HG02840 (cell line): ENCODE results near the gene PRDM11.
"Not testable (repeated sequence)": the region's sequence is repeated elsewhere in the genome, so short reads cannot be mapped to it uniquely, and the experiment has no call there.

Experiments used
- ATAC-seq: cut with Tn5 transposase; IDR thresholded peaks from one replicate; pipeline ENCODE4 v1.9.1; 2021; ENCODE audit warnings: mild to moderate bottlenecking, moderate library complexity, moderate number of reproducible peaks; ENCODE audit not compliant: unreplicated experiment, low FRiP score

The PRDM11 gene

DNA sequence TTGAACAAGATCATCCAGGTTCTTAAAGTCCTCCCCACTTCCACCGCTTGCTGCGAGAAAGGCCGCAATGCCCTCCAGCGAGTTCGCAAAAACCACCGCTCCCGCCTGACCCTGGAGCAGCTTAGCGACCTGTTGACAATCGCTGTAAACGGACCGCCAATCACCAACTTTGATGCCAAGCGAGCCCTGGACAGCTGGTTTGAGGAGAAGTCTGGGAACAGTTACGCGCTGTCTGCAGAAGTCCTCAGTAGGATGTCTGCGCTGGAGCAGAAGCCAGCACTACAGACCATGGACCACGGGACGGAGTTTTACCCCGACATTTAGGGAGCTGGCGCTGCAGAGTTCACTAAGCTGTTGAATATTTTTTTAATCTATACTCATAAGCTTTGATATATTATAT lies 81.4 kb downstream of the PRDM11 start:
- no peak for ATAC-seq

DNA sequence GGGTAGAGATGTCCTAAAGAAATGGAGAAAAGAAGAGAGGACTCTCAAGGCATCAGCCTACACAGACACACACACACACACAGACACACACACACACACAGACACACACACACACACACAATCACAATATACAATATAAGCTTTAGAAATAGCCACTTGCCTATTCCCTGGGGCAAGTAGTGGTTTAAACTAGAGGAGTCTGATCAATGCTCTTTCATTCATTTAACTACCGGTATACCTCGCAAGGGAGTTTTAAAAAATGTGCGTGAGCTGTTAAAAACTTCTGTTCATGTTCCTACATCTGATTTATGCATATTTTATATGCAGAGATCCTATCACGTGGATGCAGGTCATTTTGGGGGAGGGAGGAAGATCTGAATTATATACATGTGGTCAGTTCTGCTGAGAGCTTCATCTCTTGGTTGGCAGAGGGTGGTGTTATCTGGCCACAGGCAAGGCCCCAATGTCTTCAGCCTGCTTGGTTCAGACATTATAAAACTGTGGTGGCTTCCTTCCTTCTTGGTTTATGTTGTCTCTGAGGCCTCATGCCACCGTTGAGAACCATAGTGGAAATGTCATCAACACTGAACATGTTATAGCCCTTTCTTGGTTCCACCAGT lies 83.1 kb downstream of the PRDM11 start:
- ATAC-seq, result no peak

DNA sequence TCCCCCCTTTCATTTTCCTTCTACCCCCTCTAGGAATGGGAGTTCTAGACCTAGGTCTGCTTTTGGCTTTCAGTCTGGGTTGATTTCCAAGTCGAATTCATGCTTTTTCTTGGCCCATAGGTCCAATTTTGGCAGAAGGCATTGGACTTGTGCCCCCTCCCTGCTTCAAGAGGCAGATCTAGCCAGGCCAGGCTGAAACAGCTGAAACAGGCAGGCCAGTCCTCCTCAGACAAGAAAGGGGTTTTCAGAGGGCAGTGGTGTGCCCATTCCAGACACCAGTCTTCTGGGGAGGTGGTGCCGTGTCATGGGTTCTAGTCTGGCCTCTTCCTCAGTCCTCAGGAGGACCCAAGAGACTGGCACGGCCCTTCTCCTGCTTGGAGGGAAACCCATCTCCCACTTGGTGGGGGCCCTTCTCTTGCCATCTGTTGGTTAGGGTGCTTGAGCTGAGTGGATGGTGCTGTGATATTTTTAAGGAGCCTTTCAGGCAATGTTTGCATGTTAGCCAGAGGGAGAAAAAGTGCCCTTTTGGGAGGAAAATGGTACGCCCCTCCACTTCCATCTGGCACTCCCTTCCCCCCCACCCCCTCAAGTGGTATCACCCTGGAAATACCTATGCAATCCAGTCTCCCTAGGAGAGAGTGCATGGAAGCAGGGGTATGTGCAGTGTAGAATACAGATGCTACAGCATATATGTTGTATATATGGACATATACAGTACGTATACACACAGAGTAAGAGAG lies 86.1 kb downstream of the PRDM11 start:
- ATAC-seq, result no peak

DNA sequence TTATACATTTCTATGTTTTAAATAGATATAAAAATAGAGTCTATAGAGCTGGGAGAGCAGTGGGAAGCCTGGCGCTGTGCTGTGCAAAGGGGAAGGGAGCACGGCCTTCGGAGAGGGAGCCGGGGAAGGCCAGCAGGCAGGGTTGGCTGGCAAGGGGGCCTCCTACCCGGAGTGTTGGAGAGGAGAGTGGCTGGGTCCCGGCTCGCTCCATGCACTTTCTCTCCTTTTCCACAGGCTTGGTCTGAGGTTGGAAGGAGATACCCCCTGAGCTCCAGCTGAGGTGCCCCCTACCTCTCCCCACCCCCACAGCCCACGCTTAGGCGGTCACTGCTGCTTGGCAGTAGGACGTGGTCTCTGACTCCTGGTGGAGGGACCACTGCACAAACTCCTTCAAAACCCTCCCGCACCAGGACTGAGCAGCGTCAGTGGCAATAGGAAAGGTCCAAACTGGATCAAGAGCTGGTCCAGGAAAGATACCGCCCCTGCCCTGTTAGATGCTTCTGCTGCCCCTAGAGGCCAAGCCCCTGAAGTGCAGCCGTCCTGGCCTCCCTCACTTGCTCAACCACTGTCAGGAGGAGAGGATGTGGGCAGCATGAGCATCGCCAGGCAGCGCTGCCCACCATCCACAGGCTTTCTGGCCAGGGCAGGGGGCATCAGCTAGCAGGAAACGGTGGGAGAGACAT lies 86.8 kb downstream of the PRDM11 start:
- no peak for ATAC-seq

DNA sequence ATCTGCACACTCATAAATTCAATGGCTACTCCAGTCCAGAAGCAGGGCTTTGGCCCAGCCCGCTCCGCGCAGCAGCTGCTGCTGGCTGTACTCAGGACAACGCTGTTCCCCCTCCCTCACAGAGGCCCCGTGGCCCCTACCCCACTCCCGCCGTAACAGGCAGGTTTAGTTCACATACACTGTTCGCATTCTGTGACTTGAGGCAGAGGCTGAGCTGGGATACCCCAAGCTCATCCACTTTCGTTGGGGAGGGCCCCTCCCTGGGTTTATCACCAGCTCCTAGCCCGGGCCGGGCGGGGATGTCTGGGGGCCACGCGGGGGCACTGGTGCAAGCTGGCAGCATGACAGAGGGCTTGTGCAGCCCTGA lies 87.3 kb downstream of the PRDM11 start:
- no peak for ATAC-seq

DNA sequence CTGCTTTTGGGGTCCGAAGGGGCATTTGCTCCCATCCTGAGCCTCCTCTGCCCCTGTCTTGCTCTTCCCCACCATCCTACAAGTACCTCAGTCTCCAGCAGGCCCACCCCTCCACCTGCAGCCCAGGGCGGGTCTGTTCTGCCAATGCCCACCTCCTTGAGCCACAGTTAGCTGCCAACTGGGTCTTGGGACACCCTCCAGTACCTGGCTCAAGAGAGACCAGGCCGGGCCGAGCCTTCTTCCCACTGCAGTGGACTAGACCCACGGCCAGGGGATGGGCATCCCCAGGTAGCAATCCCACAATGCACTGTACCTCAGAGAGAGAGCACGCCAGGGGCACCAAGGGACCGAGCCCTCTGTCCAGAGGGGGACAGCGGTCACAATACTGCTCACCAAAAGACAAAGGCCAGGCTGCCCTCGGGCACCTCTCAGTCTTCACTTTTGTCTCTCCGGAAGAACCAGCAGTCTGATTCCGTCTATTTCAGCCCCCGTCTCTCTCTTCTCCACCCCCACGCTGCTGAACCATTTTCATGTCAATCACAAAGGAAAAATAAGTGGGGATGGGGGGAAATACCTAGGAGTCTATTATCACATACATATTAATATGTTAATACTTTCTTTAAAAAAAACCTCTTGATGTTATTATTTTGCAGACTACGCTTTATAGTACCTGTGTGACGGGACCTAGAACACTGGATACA lies 88.0 kb downstream of the PRDM11 start:
- ATAC-seq, result no peak

DNA sequence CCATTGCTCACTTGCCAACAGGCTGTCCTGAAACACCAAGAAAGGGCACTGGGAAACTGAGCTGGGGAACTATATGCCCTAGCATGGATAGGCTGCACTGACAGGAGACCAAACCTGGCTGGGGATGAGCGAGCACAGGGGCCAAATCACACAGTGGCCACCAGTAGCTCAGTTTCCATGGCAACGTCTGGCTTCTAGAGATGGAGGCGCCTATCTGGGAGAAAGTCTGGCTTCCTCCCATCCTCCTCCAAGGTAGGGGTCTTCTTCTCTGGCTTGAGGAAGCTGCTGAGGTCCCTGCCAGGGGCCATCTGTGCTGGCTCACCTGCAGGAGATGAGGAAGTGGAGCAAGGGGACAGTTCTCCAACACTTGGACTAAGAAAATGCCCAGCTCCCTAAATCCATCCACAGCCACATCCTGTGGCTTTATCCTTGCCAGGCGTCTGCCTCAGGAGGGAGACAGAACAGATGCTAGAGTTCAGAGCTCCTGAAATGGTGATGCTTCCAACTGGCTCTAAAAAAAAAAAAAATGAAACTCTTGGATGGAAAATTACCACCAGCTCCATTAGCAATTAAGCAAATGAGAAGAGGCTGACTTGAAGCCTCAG lies 91.4 kb downstream of the PRDM11 start:
- no peak for ATAC-seq

DNA sequence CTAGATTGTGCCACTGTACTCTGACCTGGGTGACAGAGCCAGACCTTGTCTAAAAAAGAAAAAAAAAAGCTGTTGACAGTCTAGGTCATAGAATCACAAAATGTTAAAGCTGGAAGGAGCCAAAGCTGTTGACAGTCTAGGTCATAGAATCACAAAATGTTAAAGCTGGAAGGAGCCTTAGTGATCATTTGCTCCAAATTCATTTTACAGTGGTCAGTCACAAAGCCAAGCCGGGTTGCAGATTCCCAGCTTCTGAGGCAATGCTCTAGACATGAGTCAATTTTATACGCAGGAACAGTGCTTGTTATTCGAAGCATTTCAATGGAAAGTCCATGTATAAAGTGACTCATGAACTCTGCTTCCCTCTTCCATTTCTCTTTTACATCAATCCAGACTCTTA lies 92.3 kb downstream of the PRDM11 start:
- ATAC-seq, result no peak

DNA sequence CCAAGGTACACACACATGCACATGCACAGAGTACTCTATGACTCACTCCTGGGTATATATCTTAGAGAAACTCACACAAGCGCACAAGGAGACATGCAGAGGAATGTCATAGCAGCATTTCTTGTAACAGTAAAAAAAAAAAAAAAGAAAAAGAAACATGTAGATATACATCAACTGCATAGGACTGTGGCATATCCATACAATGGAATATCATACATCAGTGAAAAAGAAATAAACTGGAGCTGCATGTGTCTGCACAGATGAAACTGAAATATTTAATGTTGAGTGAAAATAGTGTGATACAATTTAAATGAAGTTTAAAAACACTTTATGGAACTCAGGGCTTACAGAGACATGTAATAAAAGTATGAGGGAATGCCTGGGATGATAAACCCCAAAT lies 93.3 kb downstream of the PRDM11 start:
- no peak for ATAC-seq

DNA sequence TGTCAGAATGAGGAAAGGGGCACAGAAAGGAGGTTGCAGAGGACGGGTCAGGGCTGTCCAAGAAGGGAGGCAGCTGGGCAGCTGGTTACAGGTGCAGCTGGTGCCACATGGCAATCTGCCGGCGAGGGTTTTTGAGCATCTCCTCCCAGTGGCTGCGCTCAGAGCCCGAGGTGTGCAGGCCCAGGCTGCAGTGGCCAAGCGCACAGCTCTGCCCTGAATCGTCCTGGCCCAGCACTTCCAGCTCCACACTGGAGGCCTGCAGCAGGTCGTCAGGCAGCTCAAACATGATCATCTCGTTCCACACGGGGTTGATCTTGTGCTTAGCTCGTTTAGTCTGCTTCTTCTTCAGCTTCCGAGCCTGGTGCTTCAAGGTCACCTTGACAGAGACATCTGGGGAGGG lies 97.5 kb downstream of the PRDM11 start:
- ATAC-seq, result no peak

DNA sequence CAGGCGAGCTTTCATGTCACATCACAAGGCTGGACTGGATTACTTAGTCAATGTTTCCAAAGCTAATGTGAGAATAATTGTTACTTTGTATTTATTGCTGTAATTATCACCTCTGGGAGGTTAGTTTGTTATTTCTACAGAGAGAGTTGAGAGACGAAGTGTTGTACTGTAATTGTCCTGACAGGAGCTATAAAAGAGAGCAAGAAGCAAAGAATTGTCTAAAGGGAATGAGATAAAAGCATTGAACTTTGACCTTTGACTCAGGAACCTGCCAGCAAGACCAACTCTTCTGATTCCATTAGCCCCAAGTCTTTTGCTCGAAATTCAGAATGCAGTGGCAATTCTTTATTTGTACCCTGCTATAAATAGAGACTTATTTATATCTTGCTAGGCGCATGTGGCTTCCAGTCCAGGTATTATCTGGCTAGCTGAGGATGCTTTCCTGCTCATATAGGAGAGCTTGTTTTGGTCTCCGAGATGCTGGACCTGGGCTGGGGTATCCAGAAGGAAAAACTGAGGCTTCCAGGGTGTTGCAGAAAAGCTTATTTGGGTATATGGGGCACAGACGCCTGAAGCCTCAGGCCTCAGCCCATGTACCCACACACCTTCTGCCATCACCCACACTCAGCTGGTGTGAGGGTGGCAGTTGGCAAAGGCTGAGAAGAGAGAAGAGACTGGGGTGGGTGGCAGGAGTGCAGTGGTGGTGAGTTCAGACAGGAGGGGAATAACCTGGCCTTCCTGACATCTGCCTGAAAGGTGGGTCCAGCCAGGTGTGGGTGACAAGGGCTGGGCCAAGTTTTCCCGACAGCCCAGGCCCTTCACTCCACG lies 99.0 kb downstream of the PRDM11 start:
- no peak for ATAC-seq

DNA sequence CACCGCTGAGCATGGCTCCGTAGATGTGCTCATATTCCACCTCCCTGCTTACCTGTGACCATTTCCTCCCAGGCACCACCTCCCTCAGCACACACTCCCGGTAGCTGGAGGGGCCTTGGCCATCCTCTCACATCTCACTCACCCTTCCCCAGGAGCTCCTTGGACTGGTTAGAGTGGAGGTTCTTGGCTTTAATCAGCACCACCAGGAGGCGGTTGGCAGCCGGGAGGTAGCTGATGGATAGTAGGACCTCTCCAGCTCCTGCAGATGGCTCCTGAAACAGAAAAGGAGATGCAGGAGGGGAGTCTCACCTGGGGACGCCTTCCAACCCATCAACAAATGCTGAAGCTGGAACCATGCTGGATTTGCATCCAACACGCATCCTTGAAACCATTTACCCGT lies 99.8 kb downstream of the PRDM11 start:
- ATAC-seq, result no peak

DNA sequence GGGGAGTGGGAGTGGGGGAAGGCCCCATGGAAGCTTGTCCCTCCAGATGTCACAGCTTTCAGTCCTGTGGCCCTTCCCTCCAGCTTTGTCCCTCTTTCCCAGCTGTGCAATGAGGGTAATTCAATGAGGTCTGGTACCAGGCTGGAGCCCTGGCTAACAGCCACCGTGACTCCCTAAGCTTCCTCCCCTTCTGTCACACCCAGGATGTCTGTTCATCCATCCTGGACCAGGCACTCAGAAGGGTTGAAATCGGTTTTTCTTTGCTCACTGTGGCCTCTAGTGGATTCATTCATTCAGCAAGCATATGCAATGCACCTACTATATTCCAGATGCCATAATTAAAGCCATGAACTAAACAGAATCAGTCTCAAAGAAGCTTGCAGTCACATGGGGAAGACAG lies 101.0 kb downstream of the PRDM11 start:
- no peak for ATAC-seq

DNA sequence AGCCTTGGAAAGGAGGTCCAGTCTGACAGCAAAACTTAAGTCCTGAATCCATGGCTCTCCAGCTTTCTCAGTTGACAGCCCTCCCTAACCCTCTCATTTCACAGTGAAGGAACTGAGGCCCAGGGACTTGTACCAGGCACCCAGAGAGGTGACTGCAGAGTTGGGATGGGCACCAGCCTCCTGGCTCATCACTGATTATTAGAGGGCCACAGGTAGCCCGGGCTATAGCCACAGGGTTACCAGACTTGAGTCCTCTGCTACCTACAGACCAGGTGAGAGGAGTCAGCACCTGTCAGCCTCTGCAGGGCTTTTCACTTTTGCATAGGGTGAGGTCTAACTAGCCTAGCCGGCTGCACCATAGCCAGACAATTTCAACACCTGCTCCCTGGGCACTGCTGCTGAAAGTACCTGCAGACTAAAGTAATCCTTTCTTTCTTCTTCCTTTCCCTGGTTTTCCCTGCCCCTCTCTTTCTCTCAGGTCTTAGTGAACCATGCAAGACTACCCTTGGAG lies 102.1 kb downstream of the PRDM11 start:
- ATAC-seq, result no peak

DNA sequence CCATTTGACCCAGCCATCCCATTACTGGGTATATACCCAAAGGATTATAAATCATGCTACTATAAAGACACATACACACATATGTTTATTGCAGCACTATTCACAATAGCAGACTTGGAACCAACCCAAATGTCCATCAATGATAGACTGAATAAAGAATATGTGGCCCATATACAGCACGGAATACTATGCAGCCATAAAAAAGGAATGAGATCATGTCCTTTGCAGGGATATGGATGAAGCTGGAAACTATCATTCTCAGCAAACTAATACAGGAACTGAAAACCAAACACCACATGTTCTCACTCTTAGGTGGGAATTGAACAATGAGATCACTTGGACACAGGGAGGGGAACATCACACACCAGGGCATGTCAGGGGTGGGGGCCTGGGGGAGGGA lies 102.9 kb downstream of the PRDM11 start:
- not testable (repeated sequence) for ATAC-seq

DNA sequence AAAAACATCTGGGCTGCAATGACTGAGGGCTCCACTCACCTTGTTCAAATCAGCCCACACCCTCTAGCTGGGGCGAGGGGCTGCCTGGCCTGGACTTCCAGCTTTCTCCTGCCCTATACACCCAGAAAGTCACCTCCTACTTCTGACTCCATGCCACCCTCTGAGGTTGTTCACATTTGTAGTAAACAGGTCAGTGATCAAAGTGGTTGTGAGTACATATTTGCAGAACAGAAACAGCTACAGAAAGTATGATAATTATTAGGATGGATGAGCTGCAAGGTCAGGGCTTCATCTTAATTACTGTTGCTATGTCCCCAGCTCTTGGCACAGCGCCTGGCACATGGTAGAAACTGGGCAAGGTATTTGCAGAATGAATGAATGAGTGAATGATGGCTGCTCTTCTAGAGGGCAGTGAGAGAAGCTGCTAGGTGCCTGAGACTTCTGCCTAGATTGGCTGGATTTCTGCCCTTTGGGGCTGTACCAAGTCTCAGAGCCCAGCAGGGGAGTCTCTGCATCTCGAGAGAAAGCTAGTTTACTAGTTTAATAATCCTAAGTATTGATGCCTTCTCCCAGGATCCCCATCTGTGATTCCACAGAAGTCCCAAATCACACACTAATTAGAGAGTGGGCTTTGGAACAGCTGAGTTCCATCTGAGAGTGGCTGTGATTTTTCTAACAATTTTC lies 103.7 kb downstream of the PRDM11 start:
- ATAC-seq, result no peak

DNA sequence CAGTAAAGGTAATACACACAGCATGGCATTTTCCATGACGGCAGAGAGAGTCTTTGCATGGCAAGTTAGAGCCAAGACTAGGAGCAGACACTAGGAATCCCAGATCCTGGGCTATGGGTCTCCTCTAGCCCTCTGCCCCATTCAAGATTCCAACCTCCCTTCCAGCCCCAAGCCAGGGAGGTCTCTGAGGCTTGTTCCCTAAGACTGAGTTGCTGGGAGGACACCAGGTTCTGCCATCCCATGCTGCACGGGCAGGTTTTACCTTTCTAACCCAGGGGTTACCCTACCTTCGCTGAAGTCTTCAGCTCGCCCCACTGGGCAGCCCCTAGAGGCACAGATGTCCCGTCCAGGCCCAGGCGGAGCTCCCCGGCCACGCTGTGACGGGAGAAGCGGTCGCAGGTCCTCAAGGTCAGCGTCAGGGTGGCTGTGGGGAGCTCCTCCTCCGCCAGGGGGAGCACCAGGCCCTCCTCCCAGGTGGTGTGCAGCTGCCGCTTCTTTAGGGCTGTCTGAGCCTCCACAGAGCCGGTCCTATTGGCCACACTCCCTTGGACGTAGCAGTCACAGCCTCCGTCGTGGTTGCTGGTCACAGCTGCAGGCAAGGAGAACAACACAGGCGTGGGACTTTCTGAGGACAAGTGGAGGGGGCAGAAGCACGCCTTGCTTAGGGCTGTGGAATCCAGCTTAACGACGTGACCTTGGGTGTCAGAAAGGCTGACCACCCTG lies 105.9 kb downstream of the PRDM11 start:
- ATAC-seq, result no peak

DNA sequence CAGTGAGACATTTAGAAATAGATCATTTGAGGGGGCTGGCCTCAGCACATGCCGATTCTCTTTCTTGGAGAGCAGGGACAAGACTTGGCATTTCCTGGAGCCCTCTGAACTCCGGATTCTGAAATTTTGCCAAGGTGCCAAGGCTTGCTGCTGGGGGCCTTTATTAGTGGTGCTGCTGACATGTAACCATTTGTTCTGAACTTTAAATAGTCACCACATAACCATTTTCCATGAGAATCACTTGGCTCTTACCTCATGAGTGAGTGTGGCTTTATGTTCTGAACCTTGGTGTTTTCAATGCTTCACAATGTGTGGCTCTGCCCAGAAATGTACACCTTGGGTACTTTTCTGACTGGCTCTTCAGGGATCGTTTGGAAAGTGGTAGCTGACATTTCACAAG lies 106.4 kb downstream of the PRDM11 start:
- ATAC-seq, result no peak

DNA sequence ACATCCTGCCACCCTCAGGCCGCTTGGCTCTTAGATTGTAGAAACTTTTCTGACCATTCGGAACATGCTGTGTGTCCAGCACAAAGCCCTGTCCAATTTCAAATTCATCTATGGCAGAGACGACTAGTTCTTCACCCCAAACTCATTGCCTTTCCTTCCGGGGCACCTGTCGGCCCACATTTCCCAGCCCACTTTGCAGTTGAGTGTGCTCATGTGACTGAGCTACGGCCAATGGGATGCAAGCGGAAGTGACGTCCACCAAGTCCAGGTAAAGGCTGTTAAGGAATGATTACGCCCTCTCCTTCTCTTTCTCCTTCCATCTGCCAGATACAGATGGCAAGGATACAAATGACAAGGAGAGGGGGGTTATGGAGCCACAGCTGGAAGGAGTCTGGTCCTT lies 107.2 kb downstream of the PRDM11 start:
- no peak for ATAC-seq
